Upper lobe of left lung (tissue), 6 donors: ENCODE data around the gene PISD. TPM values are rescaled to one million over a fixed set of nuclear protein-coding genes. Genes with fewer than 3 reads are reported as not detected.

Experiments used
- ATAC-seq, 2 donors: fragments of 200-7000 bp; cut with Tn5 transposase; one replicate each; pipeline ENCODE4 v1.9.1; 2022; ENCODE audit warnings: mild to moderate bottlenecking in 2 of 2, moderate library complexity in 2 of 2; ENCODE audit not compliant: low FRiP score in 2 of 2
- DNase-seq, 2 donors: peaks; one replicate each; pipeline ENCODE4 v3.0.0-alpha.2; 2019 to 2020
- H3K27ac ChIP-seq, 4 donors: fragments of 200-600 bp; sonication (generic); one replicate each; pipeline ENCODE4 v1.5.1; 2016 to 2019
- H3K27me3 ChIP-seq, 4 donors: fragments of 200-600 bp; sonication (generic); one replicate each; pipeline ENCODE4 v1.5.1; 2017 to 2019
- H3K36me3 ChIP-seq, 4 donors: fragments of 200-600 bp; sonication (generic); one replicate each; pipeline ENCODE4 v1.5.1; 2016 to 2019
- H3K4me1 ChIP-seq, 4 donors: fragments of 200-600 bp; sonication (generic); one replicate each; pipeline ENCODE4 v1.5.1; 2018 to 2019
- H3K4me3 ChIP-seq, 4 donors: fragments of 200-600 bp; sonication (generic); one replicate each; pipeline ENCODE4 v1.5.1; 2017 to 2019; ENCODE audit warnings: mild to moderate bottlenecking in 2 of 4, moderate library complexity in 1 of 4
- H3K9me3 ChIP-seq, 4 donors: fragments of 200-600 bp; sonication (generic); one replicate each; pipeline ENCODE4 v1.5.1; 2018 to 2019
- CTCF ChIP-seq, 6 experiments: fragments of 450-650 bp in 4 of 6; fragments of 200-600 bp in 2 of 6; sonication (generic) in 2 of 6; IDR thresholded peaks; one replicate each; pipeline ENCODE4 v1.5.1; 2016 to 2019; ENCODE audit warnings: antibody characterized with exemption in 6 of 6
- EP300 ChIP-seq, 4 donors: sonication (generic); formaldehyde crosslinking; IDR thresholded peaks; one replicate each; pipeline ENCODE4 v1.5.1; 2017; ENCODE audit warnings: antibody characterized with exemption in 4 of 4, control low read depth in 2 of 4
- POLR2A ChIP-seq, 4 donors: fragments of 450-650 bp; IDR thresholded peaks; one replicate each; pipeline ENCODE4 v1.5.1; 2016 to 2017; ENCODE audit warnings: antibody characterized with exemption in 4 of 4, mild to moderate bottlenecking in 2 of 4
- POLR2AphosphoS5 ChIP-seq, 2 donors: sonication (generic); formaldehyde crosslinking; IDR thresholded peaks; one replicate each; pipeline ENCODE4 v1.5.1; 2017; ENCODE audit warnings: antibody characterized with exemption in 2 of 2
- WGBS, 2 donors: methylation state at CpG; one replicate each; pipeline ENCODE4 v1.1.5; 2017 to 2018; 5-methylcytosine and 5-hydroxymethylcytosine counted together
- total RNA-seq, 6 donors: library from RNA; depleted of rRNA in 4 of 6; stranded (reverse); fragments of >200 nt in 4 of 6; gene quantifications; one replicate each; pipeline versions ENCODE4 v1.1.0 to v1.2.1, GENCODE V29; 2016 to 2021
- donor health status: DM: no; HTN: no; CAD: no; lungs with moderate emphysema.
- donor health status: DM: no; HTN: yes; CAD: no; lungs with severe emphysema.

Gene PISD
- total RNA-seq, 6 donors from 2014 or later = 18.4 to 81.8 (median 53.9) TPM

DNA sequence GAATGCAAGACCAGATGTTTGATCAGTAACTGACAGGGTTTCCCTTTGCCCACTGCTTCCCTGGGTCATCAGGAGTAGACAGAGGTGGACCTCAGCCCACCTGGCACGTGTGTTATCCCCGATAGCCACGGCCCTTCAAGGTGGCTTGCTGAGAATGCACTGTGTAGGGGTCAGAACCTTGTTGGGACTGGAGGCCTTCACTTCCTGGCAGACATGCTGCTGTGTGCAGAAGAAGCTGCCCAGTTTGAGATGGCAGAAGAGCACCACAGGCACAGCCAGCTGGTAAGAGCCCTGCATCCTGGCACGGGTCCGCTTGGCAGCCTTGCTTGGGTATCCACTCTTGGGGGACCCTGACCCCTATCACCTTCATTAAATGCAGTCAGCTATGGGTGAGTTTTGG, 83.8 kb downstream of the PISD start:
- ATAC-seq = no peak
- no peak for TF ChIP-seq CTCF (IDR thresholded peaks at IDR 0.05)
- no peak for TF ChIP-seq POLR2AphosphoS5 (IDR thresholded peaks at IDR 0.05)
- no peak for TF ChIP-seq POLR2A (IDR thresholded peaks at IDR 0.05)
- no peak for TF ChIP-seq EP300 (IDR thresholded peaks at IDR 0.05)
- H3K36me3 ChIP-seq = peaks cover 0 to 48% (median 20%) of the 10 kb centered on the region in 4 donors
- H3K27me3 ChIP-seq = no peaks in the 10 kb centered on the region
- no peaks in the 10 kb centered on the region for H3K4me1 ChIP-seq
- 94 to 95% methylated on average over 3 to 5 of the region's 5 CpGs for WGBS, 2 donors
- no peaks in the 10 kb centered on the region for H3K9me3 ChIP-seq
- no peak overlapping the region for H3K27ac ChIP-seq
- DNase-seq = no peak
- no peak overlapping the region for H3K4me3 ChIP-seq

DNA sequence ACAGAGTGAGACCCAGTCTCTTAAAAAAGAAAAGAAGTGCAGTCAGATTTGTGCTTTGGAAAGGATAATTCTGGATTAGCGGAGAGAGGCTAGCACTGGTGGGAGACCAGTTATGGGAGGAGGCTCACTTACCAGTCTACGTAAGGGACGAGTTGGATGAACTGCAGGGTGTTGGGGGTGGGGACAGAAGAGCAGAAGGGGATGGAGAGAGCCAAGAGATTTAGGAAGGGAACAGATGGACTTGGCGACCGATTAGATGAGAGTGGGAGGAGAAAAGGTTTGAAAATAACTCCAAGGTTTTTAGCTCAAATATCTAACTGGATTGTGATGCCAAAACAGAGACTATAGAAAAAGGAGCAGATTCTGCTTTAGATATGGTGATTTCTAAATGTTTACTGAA, 84.3 kb downstream of the PISD start:
- no peak overlapping the region for H3K27ac ChIP-seq

DNA sequence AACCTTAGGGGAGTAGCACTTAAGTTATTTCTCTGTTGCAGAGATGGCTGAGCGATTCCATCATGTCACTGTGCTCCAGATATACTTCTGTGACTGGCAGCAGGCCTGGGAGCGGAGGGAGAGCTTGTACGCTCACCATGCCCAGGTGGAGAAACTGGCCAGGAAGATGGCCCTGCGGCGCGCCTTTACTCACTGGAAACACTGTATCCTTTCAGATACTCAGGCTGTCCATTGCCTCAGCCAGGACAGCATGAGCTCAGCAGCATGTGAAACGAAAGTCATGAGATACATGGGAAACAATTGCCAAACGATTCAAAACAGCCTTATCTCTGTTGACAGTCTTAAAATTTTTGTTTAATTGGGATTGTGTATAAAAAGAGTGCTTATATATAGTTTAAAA, 86.8 kb downstream of the PISD start:
- Histone ChIP-seq H3K27ac (no peak overlapping the region), H3K36me3 (peaks cover 0 to 50% (median 24%) of the 10 kb centered on the region in 4 donors), H3K4me3 (no peak overlapping the region), H3K9me3 (no peaks in the 10 kb centered on the region), H3K4me1 (no peaks in the 10 kb centered on the region), H3K27me3 (no peaks in the 10 kb centered on the region)
- no peak for DNase-seq
- no peak for TF ChIP-seq POLR2AphosphoS5 (IDR thresholded peaks at IDR 0.05)
- no peak for ATAC-seq
- WGBS, 2 donors = 90 to 94% methylated on average over 8 of the region's 8 CpGs

More for the DNA sequence above, 84.3 kb downstream of the PISD start:
- H3K4me1 ChIP-seq = no peaks in the 10 kb centered on the region
- 87 to 88% methylated on average over 5 of the region's 5 CpGs for WGBS, 2 donors
- H3K27me3 ChIP-seq = no peaks in the 10 kb centered on the region
- no peaks in the 10 kb centered on the region for H3K9me3 ChIP-seq
- DNase-seq = no peak
- H3K36me3 ChIP-seq = peaks cover 0 to 50% (median 24%) of the 10 kb centered on the region in 4 donors
- H3K4me3 ChIP-seq = no peak overlapping the region
- peak in 1 of 2 donors; percentile 55 for ATAC-seq
- TF ChIP-seq POLR2AphosphoS5 (IDR thresholded peaks at IDR 0.05) = no peak
- no peak for TF ChIP-seq POLR2A (IDR thresholded peaks at IDR 0.05)
- TF ChIP-seq EP300 (IDR thresholded peaks at IDR 0.05) = no peak
- no peak for TF ChIP-seq CTCF (IDR thresholded peaks at IDR 0.05)

DNA sequence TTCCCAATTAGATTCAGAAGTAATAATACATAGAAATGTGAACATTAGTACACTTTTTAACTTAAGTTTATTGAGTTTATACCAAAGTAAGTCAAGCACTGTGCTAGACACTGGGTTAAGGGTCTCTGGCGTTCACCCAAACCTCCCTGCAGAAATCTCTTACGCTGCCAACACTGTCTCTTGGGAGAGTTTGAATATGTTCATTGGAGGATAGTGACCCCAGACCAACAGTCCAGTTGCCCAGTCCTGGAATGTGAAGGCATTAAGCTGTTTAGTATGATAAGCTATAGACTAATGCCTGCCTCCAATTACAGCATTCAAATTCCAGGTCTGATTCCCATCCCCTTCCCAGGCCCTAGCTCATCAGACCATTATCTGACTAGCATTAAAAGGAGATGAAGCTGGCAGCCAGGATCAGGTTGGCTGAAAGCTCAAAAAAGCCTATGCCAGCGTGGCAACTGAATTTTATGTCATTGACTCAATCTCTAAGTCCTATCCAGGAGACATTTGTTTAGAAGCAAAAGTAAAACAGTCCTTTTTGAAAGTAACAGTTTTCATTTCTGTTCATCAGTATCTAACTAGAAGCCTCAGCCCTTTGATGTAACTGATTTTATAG, 87.9 kb downstream of the PISD start:
- H3K4me1 ChIP-seq = no peaks in the 10 kb centered on the region
- no peak for TF ChIP-seq POLR2AphosphoS5 (IDR thresholded peaks at IDR 0.05)
- no peak for TF ChIP-seq EP300 (IDR thresholded peaks at IDR 0.05)
- TF ChIP-seq POLR2A (IDR thresholded peaks at IDR 0.05) = no peak
- no peak for TF ChIP-seq CTCF (IDR thresholded peaks at IDR 0.05)
- H3K36me3 ChIP-seq = peaks cover 0 to 50% (median 24%) of the 10 kb centered on the region in 4 donors
- ATAC-seq (no peak), DNase-seq (no peak)
- no peak overlapping the region for H3K27ac ChIP-seq
- WGBS, 2 donors = 79 to 88% methylated on average over 3 of the region's 3 CpGs
- no peaks in the 10 kb centered on the region for H3K27me3 ChIP-seq
- no peak overlapping the region for H3K4me3 ChIP-seq
- no peaks in the 10 kb centered on the region for H3K9me3 ChIP-seq

- Histone ChIP-seq H3K4me1 (no peaks in the 10 kb centered on the region), H3K27ac (no peak overlapping the region), H3K4me3 (no peak overlapping the region), H3K36me3 (peaks cover 0 to 42% (median 18%) of the 10 kb centered on the region in 4 donors), H3K9me3 (no peaks in the 10 kb centered on the region), H3K27me3 (no peaks in the 10 kb centered on the region)
- no peak for ATAC-seq
- WGBS, 2 donors = 87 to 88% methylated on average over 5 of the region's 5 CpGs
- TF ChIP-seq POLR2AphosphoS5 (IDR thresholded peaks at IDR 0.05) = no peak
- TF ChIP-seq EP300 (IDR thresholded peaks at IDR 0.05) = no peak
- DNase-seq = no peak
Measured at GRCh38 chr22:31572939-31573338, 89.1 kb downstream of the PISD start.

DNA sequence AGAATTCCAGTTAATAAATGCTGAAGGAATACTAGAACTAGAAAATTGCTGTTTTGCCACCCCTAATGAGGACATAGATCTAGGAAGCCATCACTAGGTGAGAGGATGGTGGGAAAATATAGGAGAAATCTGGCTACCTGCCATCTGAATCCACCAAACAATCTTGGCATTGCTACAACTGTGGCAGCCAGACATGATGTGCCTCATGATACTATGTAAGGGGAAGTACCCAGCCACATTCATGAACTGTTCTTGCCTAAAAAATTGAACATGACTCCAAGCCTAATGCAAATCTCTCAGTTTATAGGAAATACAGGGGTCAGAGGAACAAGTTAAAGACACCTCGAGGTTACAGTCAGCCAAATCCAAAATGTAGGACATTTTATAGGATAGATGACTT, 92.9 kb downstream of the PISD start:
- no peaks in the 10 kb centered on the region for H3K4me1 ChIP-seq
- H3K4me3 ChIP-seq = no peak overlapping the region
- peaks cover 0 to 12% (median 8%) of the 10 kb centered on the region in 4 donors for H3K36me3 ChIP-seq
- WGBS, 2 donors = 90 to 95% methylated on average over 1 of the region's 1 CpG
- no peak overlapping the region for H3K27ac ChIP-seq
- DNase-seq (no peak), ATAC-seq (no peak)
- no peaks in the 10 kb centered on the region for H3K27me3 ChIP-seq
- H3K9me3 ChIP-seq = no peaks in the 10 kb centered on the region
- TF ChIP-seq POLR2A (IDR thresholded peaks at IDR 0.05) (no peak), POLR2AphosphoS5 (IDR thresholded peaks at IDR 0.05) (no peak), EP300 (IDR thresholded peaks at IDR 0.05) (no peak), CTCF (IDR thresholded peaks at IDR 0.05) (no peak)
